HCT116 (cell line): Measurements from ENCODE around the gene IL12B. TPM values are rescaled to one million over a fixed set of nuclear protein-coding genes. Genes with fewer than 3 reads are reported as not detected.
"Not testable (repeated sequence)": the region's sequence is repeated elsewhere in the genome, so short reads cannot be mapped to it uniquely, and the experiment has no call there.

Source experiments
- ATAC-seq: fragments of 200-7000 bp; cut with Tn5 transposase; 2 replicates; pipeline ENCODE4 v1.9.1; 2020; ENCODE audit warnings: mild to moderate bottlenecking, moderate library complexity
- BruUV-seq: library from RNA; stranded (reverse); fragments of 400-500 nt; replicated peaks from 2 replicates; lab custom pipeline; 2021; lab: Mats Ljungman, UMichigan
- CTCF ChIA-PET: fragments of 300-600 bp; sonication (Branson Sonifier 250); formaldehyde crosslinking; loops from one replicate; lab custom pipeline; 2021; ENCODE audit warnings: antibody characterized with exemption; lab: Charles Lee
- POLR2A ChIA-PET: fragments of 300-600, 350-600 bp; sonication (Branson Sonifier 250); formaldehyde crosslinking; loops from one replicate; lab custom pipeline; 2021; ENCODE audit warnings: antibody characterized with exemption; lab: Charles Lee
- RAD21 ChIA-PET, 2 experiments: fragments of 300-600 bp; sonication (Branson Sonifier 250); formaldehyde crosslinking; loops; one replicate each; lab custom pipeline; 2023; ENCODE audit warnings: low total read pairs in 2 of 2; ENCODE audit not compliant: uncharacterized antibody in 2 of 2, unreplicated experiment in 2 of 2, low non-redundant PET in 1 of 2; lab: Charles Lee
- DNase-seq: peaks from one replicate; pipeline ENCODE4 v3.0.0-alpha.2; 2010; ENCODE audit warnings: low read depth, low spot score
- H2AFZ ChIP-seq: fragments of 200-600 bp; shearing (Covaris generic), sonication (generic); 2 replicates; pipeline ENCODE4 v1.6.1; 2017; ENCODE audit warnings: low read depth, mixed run types, mixed read lengths, antibody characterized with exemption, low read length; ENCODE audit not compliant: poor library complexity, severe bottlenecking
- H3K27ac ChIP-seq: 2 replicates; pipeline ENCODE4 v1.5.1; 2012; ENCODE audit warnings: low read depth, low read length
- H3K27me3 ChIP-seq: fragments of 200-600 bp; sonication (generic); 2 replicates; pipeline ENCODE4 v1.6.1; 2016; ENCODE audit warnings: mixed run types, low read length, mixed read lengths; ENCODE audit not compliant: insufficient read depth
- H3K36me3 ChIP-seq, 2 experiments: fragments of 200-500 bp in 1 of 2; fragments of 200-600 bp in 1 of 2; sonication (Bioruptor generic) in 1 of 2; sonication (generic) in 1 of 2; 2 replicates each; pipeline versions ENCODE4 v1.5.1 to v1.6.1; 2014 to 2016; ENCODE audit warnings: low read length in 2 of 2, inconsistent platforms in 1 of 2, mixed read lengths in 1 of 2, mixed run types in 1 of 2; ENCODE audit not compliant: insufficient read depth in 2 of 2, control insufficient read depth in 1 of 2
- H3K4me1 ChIP-seq, 2 experiments: fragments of 200-600 bp in 1 of 2; sonication (generic) in 1 of 2; 2 replicates each; pipeline versions ENCODE4 v1.5.1 to v1.6.1; 2012 to 2017; ENCODE audit warnings: low read length in 2 of 2, inconsistent platforms in 1 of 2, mild to moderate bottlenecking in 1 of 2, mixed read lengths in 1 of 2, mixed run types in 1 of 2, moderate library complexity in 1 of 2; ENCODE audit not compliant: insufficient read depth in 2 of 2, control insufficient read depth in 1 of 2
- H3K4me2 ChIP-seq: fragments of 200-600 bp; sonication (generic); 2 replicates; pipeline ENCODE4 v1.6.1; 2017; ENCODE audit warnings: mixed run types, low read length, mixed read lengths
- H3K4me3 ChIP-seq, 2 experiments: fragments of 200-600 bp in 1 of 2; sonication (generic) in 1 of 2; replicated peaks in 1 of 2; 2 replicates each; pipeline ENCODE4 v1.5.1; 2011 to 2016; ENCODE audit warnings: low read length in 2 of 2, control low read depth in 1 of 2, low read depth in 1 of 2, mild to moderate bottlenecking in 1 of 2, mixed read lengths in 1 of 2, mixed run types in 1 of 2
- H3K79me2 ChIP-seq: fragments of 200-600 bp; sonication (generic); 2 replicates; pipeline ENCODE4 v1.6.1; 2017; ENCODE audit warnings: mild to moderate bottlenecking, mixed run types, low read length, moderate library complexity, mixed read lengths; ENCODE audit not compliant: insufficient read depth
- H3K9ac ChIP-seq: fragments of 200-600 bp; sonication (generic); 2 replicates; pipeline ENCODE4 v1.6.1; 2016; ENCODE audit warnings: low read length, mixed read lengths
- H3K9me2 ChIP-seq: fragments of 200-600 bp; sonication (generic), shearing (Covaris generic); 2 replicates; pipeline ENCODE4 v1.6.1; 2017; ENCODE audit warnings: mixed run types, mild to moderate bottlenecking, moderate library complexity; ENCODE audit not compliant: insufficient read depth
- H3K9me3 ChIP-seq, 2 experiments: fragments of 200-500 bp in 1 of 2; fragments of 200-600 bp in 1 of 2; sonication (Bioruptor generic) in 1 of 2; sonication (generic) in 1 of 2; 2 replicates each; pipeline ENCODE4 v1.6.1; 2014 to 2017; ENCODE audit warnings: low read length in 2 of 2, mixed read lengths in 2 of 2, inconsistent platforms in 1 of 2, low read depth in 1 of 2, mild to moderate bottlenecking in 1 of 2, mixed run types in 1 of 2, moderate library complexity in 1 of 2; ENCODE audit not compliant: control insufficient read depth in 1 of 2, insufficient read depth in 1 of 2
- H4K20me1 ChIP-seq: fragments of 200-600 bp; sonication (generic), shearing (Covaris generic); 2 replicates; pipeline ENCODE4 v1.6.1; 2017; ENCODE audit warnings: mixed run types, mild to moderate bottlenecking, moderate library complexity; ENCODE audit not compliant: insufficient read depth
- EZH2phosphoT487 ChIP-seq: fragments of 200-600 bp; IDR thresholded peaks from 2 replicates; pipeline ENCODE4 v1.6.1; 2018; ENCODE audit warnings: antibody characterized with exemption, borderline replicate concordance
- JUND ChIP-seq: IDR thresholded peaks from 2 replicates; pipeline ENCODE4 v1.6.1; 2012
- POLR2AphosphoS5 ChIP-seq: IDR thresholded peaks from 2 replicates; pipeline ENCODE4 v1.6.1; 2011; ENCODE audit warnings: mild to moderate bottlenecking, low read depth, low read length, moderate library complexity
- SP1 ChIP-seq: IDR thresholded peaks from 2 replicates; pipeline ENCODE4 v1.6.1; 2012; ENCODE audit warnings: low read depth
- SRF ChIP-seq: IDR thresholded peaks from 2 replicates; pipeline ENCODE4 v1.6.1; 2012; ENCODE audit warnings: low read depth
- TCF7L2 ChIP-seq: IDR thresholded peaks from 2 replicates; pipeline ENCODE4 v1.7.0; 2011; ENCODE audit warnings: borderline replicate concordance, inconsistent platforms; ENCODE audit not compliant: insufficient read depth, insufficient read length; ENCODE audit errors: extremely low read depth
- ZNF274 ChIP-seq: fragments of 200-500 bp; sonication (Bioruptor generic); IDR thresholded peaks from 2 replicates; pipeline ENCODE4 v1.6.1; 2014; ENCODE audit warnings: mild to moderate bottlenecking, low read depth, low read length, inconsistent platforms
- intact Hi-C: fragments of 100-400 bp; cut with micrococcal nuclease; formaldehyde crosslinking; loops from 2 replicates; pipeline ENCODE4 v1.10.0; 2022
- total RNA-seq: library from RNA; stranded (reverse); gene quantifications from one replicate; pipeline ENCODE4 v1.2.1, GENCODE V29; 2021; ENCODE audit not compliant: unreplicated experiment
- TF ChIP-seq, protein P1 (sequence below): IDR thresholded peaks from 2 replicates; pipeline ENCODE4 v1.6.1; 2012
- TF ChIP-seq, protein P2 (sequence below), 3 experiments: fragments of 200-600 bp in 1 of 3; sonication (generic) in 1 of 3; IDR thresholded peaks in 2 of 3; conservative IDR thresholded peaks in 1 of 3; 2 replicates each; pipeline ENCODE4 v1.5.1; 2012 to 2017; ENCODE audit warnings: low read depth in 2 of 3, low read length in 2 of 3, antibody characterized with exemption in 1 of 3, borderline replicate concordance in 1 of 3, control low read depth in 1 of 3, mild to moderate bottlenecking in 1 of 3, mixed read lengths in 1 of 3, mixed run types in 1 of 3, moderate library complexity in 1 of 3; ENCODE audit not compliant: insufficient read depth in 1 of 3

Gene IL12B
- total RNA-seq, 1 experiment from 2014 or later = not detected

DNA sequence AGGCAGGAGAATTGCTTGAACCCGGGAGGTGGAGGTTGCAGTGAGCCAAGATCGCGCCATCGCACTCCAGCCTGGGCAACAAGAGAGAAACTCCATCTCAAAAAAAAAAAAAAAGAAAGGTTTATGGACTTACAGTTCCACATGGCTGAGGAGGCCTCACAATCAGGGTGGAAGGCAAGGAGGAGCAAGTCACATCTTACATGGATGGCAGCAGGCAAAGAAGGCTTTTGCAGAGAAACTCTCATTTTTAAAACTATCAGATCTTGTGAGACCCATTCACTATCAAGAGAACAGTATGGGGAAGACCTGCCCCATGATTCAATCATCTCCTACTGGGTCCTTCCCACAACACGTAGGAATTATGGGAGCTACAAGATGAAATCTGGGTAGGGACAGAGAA is 33.0 kb downstream of the IL12B start:
- H2AFZ ChIP-seq, CTCF ChIA-PET, H3K9me2 ChIP-seq, H3K27ac ChIP-seq, H3K9me3 ChIP-seq, intact Hi-C loops, ATAC-seq, H4K20me1 ChIP-seq, H3K4me3 ChIP-seq, H3K27me3 ChIP-seq, BruUV-seq, POLR2A ChIA-PET, H3K79me2 ChIP-seq, H3K4me2 ChIP-seq, H3K9ac ChIP-seq, DNase-seq, RAD21 ChIA-PET, H3K4me1 ChIP-seq, H3K36me3 ChIP-seq: not testable (repeated sequence)

DNA sequence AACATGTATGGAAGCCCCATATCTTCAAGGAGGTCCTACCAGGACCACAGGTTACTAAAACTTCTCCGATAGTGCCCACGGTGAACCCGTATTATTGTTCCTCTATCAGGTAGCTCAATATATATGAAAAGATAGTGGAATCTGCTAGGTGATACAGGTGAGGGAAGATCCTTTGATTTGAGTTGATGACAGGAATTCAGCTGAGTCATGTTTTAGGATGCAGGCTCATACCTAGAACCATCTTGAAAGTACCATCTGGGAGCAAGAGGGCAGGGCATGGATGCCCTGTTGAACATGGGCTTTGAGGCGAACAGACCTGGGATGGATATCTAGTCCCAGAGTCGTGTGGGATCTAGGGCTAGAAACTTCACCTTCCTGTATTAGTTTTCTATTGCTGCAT is 35.4 kb downstream of the IL12B start:
- no peaks in the 10 kb centered on the region for H3K36me3 ChIP-seq
- no peak overlapping the region for H2AFZ ChIP-seq
- TF ChIP-seq SRF = no peak
- TF ChIP-seq, protein P1, sequence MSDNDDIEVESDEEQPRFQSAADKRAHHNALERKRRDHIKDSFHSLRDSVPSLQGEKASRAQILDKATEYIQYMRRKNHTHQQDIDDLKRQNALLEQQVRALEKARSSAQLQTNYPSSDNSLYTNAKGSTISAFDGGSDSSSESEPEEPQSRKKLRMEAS = no peak
- TF ChIP-seq, all 23 proteins: peak for 0
- Histone ChIP-seq H3K9me2 (peaks cover 4% of the 10 kb centered on the region; the same call in 1 of the 2 replicates), H3K27me3 (no peaks in the 10 kb centered on the region), H3K27ac (no peak overlapping the region), H3K4me3 (no peak overlapping the region), H4K20me1 (no peaks in the 10 kb centered on the region), H3K9ac (no peak overlapping the region), H3K4me1 (no peaks in the 10 kb centered on the region), H3K9me3 (no peaks in the 10 kb centered on the region), H3K4me2 (no peak overlapping the region), H3K79me2 (no peaks in the 10 kb centered on the region)
- no peak for ATAC-seq
- no peak for DNase-seq
- POLR2A ChIA-PET = no interaction called here
- BruUV-seq = no TSS peak
- intact Hi-C loops = no loop called here
- CTCF ChIA-PET = no interaction called here
- RAD21 ChIA-PET = no interaction called here

DNA sequence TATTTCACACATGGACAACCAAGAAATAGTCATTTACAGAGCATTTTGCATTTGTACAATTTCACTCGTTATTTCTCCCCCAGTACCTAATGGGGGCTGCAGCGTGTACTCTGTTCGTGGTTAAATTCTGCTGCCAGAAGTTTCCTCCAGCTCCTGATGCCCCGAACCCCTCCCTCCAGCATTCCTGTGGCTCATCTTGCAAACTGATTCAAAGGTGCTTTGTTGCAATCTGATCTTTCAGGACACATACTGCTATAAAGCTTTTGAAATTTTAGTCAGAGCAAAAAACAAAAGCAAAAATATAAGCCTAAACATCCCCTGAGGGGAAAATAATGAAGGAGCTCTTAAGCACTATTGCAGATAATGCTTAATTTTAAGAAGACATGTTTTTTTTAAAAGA is 39.5 kb downstream of the IL12B start:
- intact Hi-C loops = no loop called here
- peaks cover 0 to under 1% of the 10 kb centered on the region in 2 experiments; a peak in 2 of 4 replicates for H3K36me3 ChIP-seq
- no peaks in the 10 kb centered on the region for H3K9me3 ChIP-seq
- H3K9ac ChIP-seq = no peak overlapping the region
- H3K79me2 ChIP-seq = no peaks in the 10 kb centered on the region
- no TSS peak for BruUV-seq
- peaks cover 4% of the 10 kb centered on the region; the same call in 1 of the 2 replicates for H3K9me2 ChIP-seq
- H3K4me1 ChIP-seq = no peaks in the 10 kb centered on the region
- ChIA-PET POLR2A (no interaction called here), CTCF (interaction anchor here (1.2 kb wide), 1 partner anchor 13 kb away, joined by 3 read pairs; no protein-coding TSS in a partner anchor), RAD21 (no interaction called here)
- no peaks in the 10 kb centered on the region for H4K20me1 ChIP-seq
- H3K27ac ChIP-seq = no peak overlapping the region
- no peak overlapping the region for H2AFZ ChIP-seq
- ATAC-seq (no peak), DNase-seq (no peak)
- no peak overlapping the region for H3K4me3 ChIP-seq
- no peak overlapping the region for H3K4me2 ChIP-seq
- H3K27me3 ChIP-seq = no peaks in the 10 kb centered on the region
- TF ChIP-seq TCF7L2 = no peak
- TF ChIP-seq POLR2AphosphoS5 = no peak
- TF ChIP-seq JUND = no peak
- TF ChIP-seq SP1 = no peak
- TF ChIP-seq, protein P1 = no peak
- TF ChIP-seq ZNF274 = no peak
- no peak for TF ChIP-seq EZH2phosphoT487
- TF ChIP-seq, protein P2, sequence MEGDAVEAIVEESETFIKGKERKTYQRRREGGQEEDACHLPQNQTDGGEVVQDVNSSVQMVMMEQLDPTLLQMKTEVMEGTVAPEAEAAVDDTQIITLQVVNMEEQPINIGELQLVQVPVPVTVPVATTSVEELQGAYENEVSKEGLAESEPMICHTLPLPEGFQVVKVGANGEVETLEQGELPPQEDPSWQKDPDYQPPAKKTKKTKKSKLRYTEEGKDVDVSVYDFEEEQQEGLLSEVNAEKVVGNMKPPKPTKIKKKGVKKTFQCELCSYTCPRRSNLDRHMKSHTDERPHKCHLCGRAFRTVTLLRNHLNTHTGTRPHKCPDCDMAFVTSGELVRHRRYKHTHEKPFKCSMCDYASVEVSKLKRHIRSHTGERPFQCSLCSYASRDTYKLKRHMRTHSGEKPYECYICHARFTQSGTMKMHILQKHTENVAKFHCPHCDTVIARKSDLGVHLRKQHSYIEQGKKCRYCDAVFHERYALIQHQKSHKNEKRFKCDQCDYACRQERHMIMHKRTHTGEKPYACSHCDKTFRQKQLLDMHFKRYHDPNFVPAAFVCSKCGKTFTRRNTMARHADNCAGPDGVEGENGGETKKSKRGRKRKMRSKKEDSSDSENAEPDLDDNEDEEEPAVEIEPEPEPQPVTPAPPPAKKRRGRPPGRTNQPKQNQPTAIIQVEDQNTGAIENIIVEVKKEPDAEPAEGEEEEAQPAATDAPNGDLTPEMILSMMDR (IDR thresholded peaks at IDR 0.05 in 2 of 3, conservative IDR thresholded peaks at IDR 0.05 in 1 of 3; ENCODE audit: borderline replicate concordance in 1 of 3, insufficient read depth in 1 of 3, low read depth in 2 of 3, low read length in 2 of 3) = no peak
